ENCODE results near the gene WFIKKN1. TPM values are rescaled to one million over a fixed set of nuclear protein-coding genes. Genes with fewer than 3 reads are reported as not detected.
A peak's percentile ranks its signal among the peaks of the same experiment; 100 is the strongest.

Gene WFIKKN1
- total and polyA plus RNA-seq, 2 of the 13 experiments (the other 11 are each of a cell fraction or from before 2014, with no cell fraction given), result 1.7 to 4.9 TPM

DNA sequence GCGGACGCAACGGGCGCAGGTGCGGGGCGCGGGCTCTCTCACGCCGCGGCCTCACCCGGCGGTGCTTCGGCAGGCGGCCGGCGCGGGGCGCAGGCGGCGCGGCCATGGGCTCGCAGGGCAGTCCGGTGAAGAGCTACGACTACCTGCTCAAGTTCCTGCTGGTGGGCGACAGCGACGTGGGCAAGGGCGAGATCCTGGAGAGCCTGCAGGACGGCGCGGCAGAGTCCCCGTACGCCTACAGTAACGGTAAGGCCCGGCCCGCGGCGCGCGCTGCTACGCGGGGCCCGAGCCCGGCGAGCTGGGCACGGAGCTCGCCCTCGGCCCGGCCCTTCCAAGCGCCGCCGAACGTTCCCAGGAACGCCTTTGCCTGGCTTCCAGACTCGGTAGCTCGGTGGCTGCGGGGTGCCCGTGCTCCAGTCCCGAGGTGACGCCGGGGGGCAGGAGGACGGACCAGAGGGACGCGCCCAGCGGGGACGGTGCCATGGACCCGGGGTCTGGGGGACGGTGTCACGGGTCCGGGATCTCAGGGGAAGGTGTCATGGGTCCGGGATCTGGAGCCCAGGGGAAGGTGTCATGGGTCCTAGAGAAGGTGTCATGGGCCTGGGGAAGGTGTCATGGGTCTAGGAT lies 40.5 kb upstream of the WFIKKN1 start (continued):
- TF ChIP-seq, protein P1, sequence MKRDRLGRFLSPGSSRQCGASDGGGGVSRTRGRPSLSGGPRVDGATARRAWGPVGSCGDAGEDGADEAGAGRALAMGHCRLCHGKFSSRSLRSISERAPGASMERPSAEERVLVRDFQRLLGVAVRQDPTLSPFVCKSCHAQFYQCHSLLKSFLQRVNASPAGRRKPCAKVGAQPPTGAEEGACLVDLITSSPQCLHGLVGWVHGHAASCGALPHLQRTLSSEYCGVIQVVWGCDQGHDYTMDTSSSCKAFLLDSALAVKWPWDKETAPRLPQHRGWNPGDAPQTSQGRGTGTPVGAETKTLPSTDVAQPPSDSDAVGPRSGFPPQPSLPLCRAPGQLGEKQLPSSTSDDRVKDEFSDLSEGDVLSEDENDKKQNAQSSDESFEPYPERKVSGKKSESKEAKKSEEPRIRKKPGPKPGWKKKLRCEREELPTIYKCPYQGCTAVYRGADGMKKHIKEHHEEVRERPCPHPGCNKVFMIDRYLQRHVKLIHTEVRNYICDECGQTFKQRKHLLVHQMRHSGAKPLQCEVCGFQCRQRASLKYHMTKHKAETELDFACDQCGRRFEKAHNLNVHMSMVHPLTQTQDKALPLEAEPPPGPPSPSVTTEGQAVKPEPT (CRISPR knock-in tag; IDR thresholded peaks at IDR 0.05; ENCODE audit: low read depth), result no peak
- peak; percentile 50; the same call in 1 of the 2 replicates for TF ChIP-seq RAD21 (CRISPR knock-in tag; IDR thresholded peaks at IDR 0.05)
- TF ChIP-seq NFIC (IDR thresholded peaks at IDR 0.05; ENCODE audit: low read length), result no peak
- peak; percentile 13; the same call in 1 of the 2 replicates for TF ChIP-seq MYC (CRISPR knock-in tag; IDR thresholded peaks at IDR 0.05; ENCODE audit: borderline replicate concordance)
- no peak for TF ChIP-seq GTF3A (CRISPR knock-in tag; conservative IDR thresholded peaks at IDR 0.05)
- no peak for TF ChIP-seq FLYWCH1 (CRISPR knock-in tag; IDR thresholded peaks at IDR 0.05)
- no peak for TF ChIP-seq TARDBP (CRISPR knock-in tag; IDR thresholded peaks at IDR 0.05)
- TF ChIP-seq SIN3A (IDR thresholded peaks at IDR 0.05; ENCODE audit: borderline replicate concordance, low read depth, low read length), result peak; percentile 57; the same call in 1 of the 2 replicates
- TF ChIP-seq ZNF317 (CRISPR knock-in tag; IDR thresholded peaks at IDR 0.05), result no peak
- TF ChIP-seq HDAC1 (CRISPR knock-in tag; IDR thresholded peaks at IDR 0.05), result peak; percentile 1; the same call in 1 of the 2 replicates
- no peak for TF ChIP-seq RCOR2 (CRISPR knock-in tag; IDR thresholded peaks at IDR 0.05)
- TF ChIP-seq, protein P2, sequence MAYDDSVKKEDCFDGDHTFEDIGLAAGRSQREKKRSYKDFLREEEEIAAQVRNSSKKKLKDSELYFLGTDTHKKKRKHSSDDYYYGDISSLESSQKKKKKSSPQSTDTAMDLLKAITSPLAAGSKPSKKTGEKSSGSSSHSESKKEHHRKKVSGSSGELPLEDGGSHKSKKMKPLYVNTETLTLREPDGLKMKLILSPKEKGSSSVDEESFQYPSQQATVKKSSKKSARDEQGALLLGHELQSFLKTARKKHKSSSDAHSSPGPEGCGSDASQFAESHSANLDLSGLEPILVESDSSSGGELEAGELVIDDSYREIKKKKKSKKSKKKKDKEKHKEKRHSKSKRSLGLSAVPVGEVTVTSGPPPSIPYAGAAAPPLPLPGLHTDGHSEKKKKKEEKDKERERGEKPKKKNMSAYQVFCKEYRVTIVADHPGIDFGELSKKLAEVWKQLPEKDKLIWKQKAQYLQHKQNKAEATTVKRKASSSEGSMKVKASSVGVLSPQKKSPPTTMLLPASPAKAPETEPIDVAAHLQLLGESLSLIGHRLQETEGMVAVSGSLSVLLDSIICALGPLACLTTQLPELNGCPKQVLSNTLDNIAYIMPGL (CRISPR knock-in tag; IDR thresholded peaks at IDR 0.05; ENCODE audit: borderline replicate concordance in 1 of 2, low read depth in 1 of 2), result 0 out of 4 replicates have a peak, but pooled peaks of 1 of the 2 experiments have one; percentile 8
- TF ChIP-seq YEATS4 (CRISPR knock-in tag; IDR thresholded peaks at IDR 0.05; ENCODE audit: borderline replicate concordance), result peak; percentile 67; the same call in 1 of the 2 replicates
- TF ChIP-seq, protein P3, sequence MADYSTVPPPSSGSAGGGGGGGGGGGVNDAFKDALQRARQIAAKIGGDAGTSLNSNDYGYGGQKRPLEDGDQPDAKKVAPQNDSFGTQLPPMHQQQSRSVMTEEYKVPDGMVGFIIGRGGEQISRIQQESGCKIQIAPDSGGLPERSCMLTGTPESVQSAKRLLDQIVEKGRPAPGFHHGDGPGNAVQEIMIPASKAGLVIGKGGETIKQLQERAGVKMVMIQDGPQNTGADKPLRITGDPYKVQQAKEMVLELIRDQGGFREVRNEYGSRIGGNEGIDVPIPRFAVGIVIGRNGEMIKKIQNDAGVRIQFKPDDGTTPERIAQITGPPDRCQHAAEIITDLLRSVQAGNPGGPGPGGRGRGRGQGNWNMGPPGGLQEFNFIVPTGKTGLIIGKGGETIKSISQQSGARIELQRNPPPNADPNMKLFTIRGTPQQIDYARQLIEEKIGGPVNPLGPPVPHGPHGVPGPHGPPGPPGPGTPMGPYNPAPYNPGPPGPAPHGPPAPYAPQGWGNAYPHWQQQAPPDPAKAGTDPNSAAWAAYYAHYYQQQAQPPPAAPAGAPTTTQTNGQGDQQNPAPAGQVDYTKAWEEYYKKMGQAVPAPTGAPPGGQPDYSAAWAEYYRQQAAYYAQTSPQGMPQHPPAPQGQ (CRISPR knock-in tag; IDR thresholded peaks at IDR 0.05; ENCODE audit: borderline replicate concordance), result no peak
- TF ChIP-seq, protein P4, sequence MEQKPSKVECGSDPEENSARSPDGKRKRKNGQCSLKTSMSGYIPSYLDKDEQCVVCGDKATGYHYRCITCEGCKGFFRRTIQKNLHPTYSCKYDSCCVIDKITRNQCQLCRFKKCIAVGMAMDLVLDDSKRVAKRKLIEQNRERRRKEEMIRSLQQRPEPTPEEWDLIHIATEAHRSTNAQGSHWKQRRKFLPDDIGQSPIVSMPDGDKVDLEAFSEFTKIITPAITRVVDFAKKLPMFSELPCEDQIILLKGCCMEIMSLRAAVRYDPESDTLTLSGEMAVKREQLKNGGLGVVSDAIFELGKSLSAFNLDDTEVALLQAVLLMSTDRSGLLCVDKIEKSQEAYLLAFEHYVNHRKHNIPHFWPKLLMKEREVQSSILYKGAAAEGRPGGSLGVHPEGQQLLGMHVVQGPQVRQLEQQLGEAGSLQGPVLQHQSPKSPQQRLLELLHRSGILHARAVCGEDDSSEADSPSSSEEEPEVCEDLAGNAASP (CRISPR knock-in tag; IDR thresholded peaks at IDR 0.05; ENCODE audit: borderline replicate concordance), result no peak
- no peak for TF ChIP-seq ZIK1 (CRISPR knock-in tag; IDR thresholded peaks at IDR 0.05; ENCODE audit: borderline replicate concordance, low read depth)
- TF ChIP-seq, protein P5, sequence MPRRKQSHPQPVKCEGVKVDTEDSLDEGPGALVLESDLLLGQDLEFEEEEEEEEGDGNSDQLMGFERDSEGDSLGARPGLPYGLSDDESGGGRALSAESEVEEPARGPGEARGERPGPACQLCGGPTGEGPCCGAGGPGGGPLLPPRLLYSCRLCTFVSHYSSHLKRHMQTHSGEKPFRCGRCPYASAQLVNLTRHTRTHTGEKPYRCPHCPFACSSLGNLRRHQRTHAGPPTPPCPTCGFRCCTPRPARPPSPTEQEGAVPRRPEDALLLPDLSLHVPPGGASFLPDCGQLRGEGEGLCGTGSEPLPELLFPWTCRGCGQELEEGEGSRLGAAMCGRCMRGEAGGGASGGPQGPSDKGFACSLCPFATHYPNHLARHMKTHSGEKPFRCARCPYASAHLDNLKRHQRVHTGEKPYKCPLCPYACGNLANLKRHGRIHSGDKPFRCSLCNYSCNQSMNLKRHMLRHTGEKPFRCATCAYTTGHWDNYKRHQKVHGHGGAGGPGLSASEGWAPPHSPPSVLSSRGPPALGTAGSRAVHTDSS (CRISPR knock-in tag; conservative IDR thresholded peaks at IDR 0.05), result 0 out of 2 replicates have a peak, but pooled peaks have one; percentile 70
- no peak for TF ChIP-seq ZNF891 (CRISPR knock-in tag; IDR thresholded peaks at IDR 0.05)
